CD4-positive, alpha-beta T cell (primary cell): ENCODE results near the gene MUC6. TPM values are rescaled to one million over a fixed set of nuclear protein-coding genes. Genes with fewer than 3 reads are reported as not detected.

Experiments
- ATAC-seq: fragments of 200-7000 bp; cut with Tn5 transposase; one replicate; pipeline ENCODE4 v1.10.0; 2022; ENCODE audit warnings: mild to moderate bottlenecking; ENCODE audit not compliant: poor library complexity
- CTCF ChIA-PET: fragments of 350-600 bp; sonication (Branson Sonifier 250); formaldehyde crosslinking; loops from one replicate; lab custom pipeline; 2021; ENCODE audit warnings: antibody characterized with exemption, inconsistent platforms; lab: Charles Lee
- POLR2A ChIA-PET: fragments of 350-600 bp; sonication (Branson Sonifier 250); formaldehyde crosslinking; loops from one replicate; lab custom pipeline; 2021; ENCODE audit warnings: antibody characterized with exemption, inconsistent platforms; lab: Charles Lee
- DNase-seq, 14 experiments: peaks; one replicate each; pipeline ENCODE4 v3.0.0-alpha.2; 2013 to 2020; ENCODE audit warnings: mixed read lengths in 2 of 14
- H3K27ac ChIP-seq, 2 donors: one replicate each; pipeline versions ENCODE4 v1.5.1 to v1.7.0; 2013; ENCODE audit warnings: low read length in 2 of 2, low read depth in 1 of 2, mild to moderate bottlenecking in 1 of 2
- H3K27me3 ChIP-seq, 2 experiments: 1 replicate in 1 of 2; 2 replicates in 1 of 2; pipeline versions ENCODE4 v1.6.1 to v1.7.0; 2013; ENCODE audit warnings: low read length in 2 of 2, control low read depth in 1 of 2, mild to moderate bottlenecking in 1 of 2, moderate library complexity in 1 of 2; ENCODE audit not compliant: insufficient read depth in 2 of 2, control insufficient read depth in 1 of 2
- H3K36me3 ChIP-seq: one replicate; pipeline ENCODE4 v1.6.1; 2013; ENCODE audit warnings: low read length, control low read depth; ENCODE audit not compliant: insufficient read depth
- H3K4me1 ChIP-seq: one replicate; pipeline ENCODE4 v1.6.1; 2013; ENCODE audit warnings: low read length, control low read depth; ENCODE audit not compliant: insufficient read depth
- H3K4me3 ChIP-seq: one replicate; pipeline ENCODE4 v1.5.1; 2013; ENCODE audit warnings: mild to moderate bottlenecking, low read length, moderate library complexity
- H3K9me3 ChIP-seq, 2 experiments: 1 replicate in 1 of 2; 2 replicates in 1 of 2; pipeline versions ENCODE4 v1.6.1 to v1.7.0; 2013; ENCODE audit warnings: low read length in 2 of 2, mild to moderate bottlenecking in 2 of 2, control low read depth in 1 of 2, moderate library complexity in 1 of 2; ENCODE audit not compliant: control insufficient read depth in 1 of 2, insufficient read depth in 1 of 2
- H3K27ac Mint-ChIP-seq: one replicate; pipeline ENCODE4 v1.8.0; 2020; ENCODE audit warnings: mixed read lengths
- H3K27me3 Mint-ChIP-seq: one replicate; pipeline ENCODE4 v1.8.0; 2021; ENCODE audit warnings: mixed read lengths
- H3K36me3 Mint-ChIP-seq: one replicate; pipeline ENCODE4 v1.8.0; 2021; ENCODE audit warnings: low read depth, mixed read lengths
- H3K4me1 Mint-ChIP-seq: one replicate; pipeline ENCODE4 v1.8.0; 2021; ENCODE audit warnings: low read depth, mixed read lengths
- H3K4me3 Mint-ChIP-seq: one replicate; pipeline ENCODE4 v1.8.0; 2020; ENCODE audit warnings: mild to moderate bottlenecking, mixed read lengths
- H3K9me3 Mint-ChIP-seq: one replicate; pipeline ENCODE4 v1.8.0; 2020; ENCODE audit warnings: mixed read lengths
- intact Hi-C, 2 experiments: fragments of 100-400 bp; cut with DNase I in 1 of 2; cut with micrococcal nuclease in 1 of 2; formaldehyde crosslinking; loops; one replicate each; pipeline versions ENCODE4 v1.15.1 to v1.9.0; 2023 to 2025; cut with DNase I, micrococcal nuclease
- total RNA-seq, 174 experiments: library from RNA in 2 of 174; stranded (reverse) in 2 of 174; gene quantifications; one replicate each; pipeline ENCODE4 v1.2.3 and lab custom pipeline; 2021 to 2026
- TF ChIP-seq, protein P1 (sequence below): fragments of 200-600 bp; IDR thresholded peaks from one replicate; pipeline ENCODE4 v1.8.0; 2022; ENCODE audit warnings: antibody characterized with exemption, mild to moderate bottlenecking

MUC6 gene
- total RNA-seq, 2 experiments from 2014 or later = not detected

DNA sequence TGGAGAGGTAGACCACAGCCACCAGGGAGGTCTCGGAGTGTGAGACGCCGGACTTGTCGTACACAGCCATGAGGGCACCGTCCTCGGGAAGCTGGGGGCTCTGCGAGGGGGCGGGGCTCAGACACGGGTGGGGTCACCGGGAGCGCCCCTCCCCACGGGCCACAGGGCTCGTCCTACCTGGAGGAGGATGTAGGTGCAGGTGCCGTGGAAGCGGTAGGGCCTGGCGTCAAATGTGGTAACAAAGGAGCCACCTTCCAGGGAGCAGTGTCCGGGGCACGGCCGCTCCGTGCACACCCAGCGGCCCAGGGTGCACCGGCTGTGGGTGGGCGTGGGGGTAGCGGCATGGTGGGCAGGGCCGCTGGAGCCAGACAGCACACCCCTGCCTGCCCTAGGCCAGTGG, 7.5 kb downstream of the MUC6 start:
- TF ChIP-seq, protein P1, sequence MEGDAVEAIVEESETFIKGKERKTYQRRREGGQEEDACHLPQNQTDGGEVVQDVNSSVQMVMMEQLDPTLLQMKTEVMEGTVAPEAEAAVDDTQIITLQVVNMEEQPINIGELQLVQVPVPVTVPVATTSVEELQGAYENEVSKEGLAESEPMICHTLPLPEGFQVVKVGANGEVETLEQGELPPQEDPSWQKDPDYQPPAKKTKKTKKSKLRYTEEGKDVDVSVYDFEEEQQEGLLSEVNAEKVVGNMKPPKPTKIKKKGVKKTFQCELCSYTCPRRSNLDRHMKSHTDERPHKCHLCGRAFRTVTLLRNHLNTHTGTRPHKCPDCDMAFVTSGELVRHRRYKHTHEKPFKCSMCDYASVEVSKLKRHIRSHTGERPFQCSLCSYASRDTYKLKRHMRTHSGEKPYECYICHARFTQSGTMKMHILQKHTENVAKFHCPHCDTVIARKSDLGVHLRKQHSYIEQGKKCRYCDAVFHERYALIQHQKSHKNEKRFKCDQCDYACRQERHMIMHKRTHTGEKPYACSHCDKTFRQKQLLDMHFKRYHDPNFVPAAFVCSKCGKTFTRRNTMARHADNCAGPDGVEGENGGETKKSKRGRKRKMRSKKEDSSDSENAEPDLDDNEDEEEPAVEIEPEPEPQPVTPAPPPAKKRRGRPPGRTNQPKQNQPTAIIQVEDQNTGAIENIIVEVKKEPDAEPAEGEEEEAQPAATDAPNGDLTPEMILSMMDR = no peak
- Mint-ChIP-seq H3K27ac (no peak overlapping the region), H3K27me3 (no peaks in the 10 kb centered on the region), H3K9me3 (no peaks in the 10 kb centered on the region), H3K36me3 (no peaks in the 10 kb centered on the region), H3K4me1 (no peaks in the 10 kb centered on the region), H3K4me3 (no peak overlapping the region)
- Histone ChIP-seq H3K36me3 (no peaks in the 10 kb centered on the region), H3K27ac (no peak overlapping the region), H3K27me3 (no peaks in the 10 kb centered on the region), H3K4me3 (no peak overlapping the region), H3K4me1 (no peaks in the 10 kb centered on the region), H3K9me3 (peaks cover 0 to 5% of the 10 kb centered on the region in 2 experiments)
- POLR2A ChIA-PET = no interaction called here
- CTCF ChIA-PET = no interaction called here
- intact Hi-C loops = no loop called here
- DNase-seq (no peak), ATAC-seq (no peak)

DNA sequence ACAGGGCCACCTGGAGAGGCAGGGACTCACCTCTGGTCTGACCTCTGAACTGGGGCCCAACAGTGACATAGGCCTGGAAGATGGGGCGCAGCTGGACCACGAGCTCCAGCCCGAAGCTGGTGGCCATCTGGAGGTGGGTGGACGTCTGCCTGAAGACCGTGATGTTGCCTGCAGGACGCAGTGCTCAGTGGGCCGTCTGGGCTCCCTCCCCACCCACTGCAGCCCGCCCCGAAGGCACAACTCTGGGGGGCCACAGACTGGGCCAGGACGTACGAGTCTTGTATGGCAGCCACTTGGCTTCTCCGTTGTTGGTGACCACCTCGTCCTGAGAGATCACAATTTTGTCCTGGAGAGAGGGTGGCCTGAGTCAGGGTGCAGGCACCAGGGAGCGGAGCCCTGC, 7.9 kb downstream of the MUC6 start:
- Mint-ChIP-seq H3K27ac (no peak overlapping the region), H3K27me3 (no peaks in the 10 kb centered on the region), H3K36me3 (no peaks in the 10 kb centered on the region), H3K9me3 (no peaks in the 10 kb centered on the region), H3K4me1 (no peaks in the 10 kb centered on the region), H3K4me3 (no peak overlapping the region)
- POLR2A ChIA-PET = no interaction called here
- H3K27ac ChIP-seq = no peak overlapping the region
- intact Hi-C loops = no loop called here
- H3K27me3 ChIP-seq = no peaks in the 10 kb centered on the region
- no peaks in the 10 kb centered on the region for H3K4me1 ChIP-seq
- TF ChIP-seq, protein P1 = no peak
- no peak overlapping the region for H3K4me3 ChIP-seq
- H3K9me3 ChIP-seq = peaks cover 0 to 7% of the 10 kb centered on the region in 2 experiments
- CTCF ChIA-PET = no interaction called here
- ATAC-seq = no peak
- DNase-seq = no peak
- H3K36me3 ChIP-seq = no peaks in the 10 kb centered on the region

DNA sequence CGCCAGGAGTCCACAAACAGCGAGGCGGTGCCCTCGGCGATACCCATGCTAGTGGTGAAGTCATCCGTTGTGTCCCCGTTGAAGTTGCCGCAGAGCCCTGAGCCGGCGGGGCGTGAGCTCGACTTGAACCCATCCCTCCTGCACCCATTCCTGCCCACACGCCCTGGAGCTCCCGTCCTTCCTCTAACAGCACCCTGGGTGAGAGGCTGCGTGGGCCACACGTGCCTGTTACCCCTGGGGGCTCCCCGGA, 8.3 kb downstream of the MUC6 start:
- Mint-ChIP-seq H3K36me3 (no peaks in the 10 kb centered on the region), H3K9me3 (no peaks in the 10 kb centered on the region), H3K4me3 (no peak overlapping the region), H3K27me3 (no peaks in the 10 kb centered on the region), H3K27ac (no peak overlapping the region), H3K4me1 (no peaks in the 10 kb centered on the region)
- TF ChIP-seq, protein P1 = no peak
- Histone ChIP-seq H3K27me3 (no peaks in the 10 kb centered on the region), H3K9me3 (peaks cover 0 to 10% of the 10 kb centered on the region in 2 experiments), H3K4me3 (no peak overlapping the region), H3K4me1 (no peaks in the 10 kb centered on the region), H3K27ac (no peak overlapping the region), H3K36me3 (no peaks in the 10 kb centered on the region)
- intact Hi-C loops = no loop called here
- ATAC-seq (no peak), DNase-seq (no peak)
- CTCF ChIA-PET = no interaction called here
- POLR2A ChIA-PET = no interaction called here
